Subcutaneous abdominal adipose tissue (tissue), 5 donors: Measurements from ENCODE around the gene HEXIM2.

Experiments
- H3K27ac ChIP-seq: one replicate; pipeline ENCODE4 v1.7.0; 2013; ENCODE audit warnings: low read depth, mild to moderate bottlenecking, inconsistent platforms, low read length, moderate library complexity
- H3K27me3 ChIP-seq, 5 donors: one replicate each; pipeline ENCODE4 v1.7.0; 2013; ENCODE audit warnings: low read length in 5 of 5, inconsistent platforms in 1 of 5; ENCODE audit not compliant: control insufficient read depth in 5 of 5, insufficient read depth in 4 of 5
- H3K36me3 ChIP-seq, 5 donors: one replicate each; pipeline ENCODE4 v1.7.0; 2013; ENCODE audit warnings: low read length in 5 of 5; ENCODE audit not compliant: control insufficient read depth in 5 of 5, insufficient read depth in 5 of 5
- H3K4me1 ChIP-seq, 5 donors: one replicate each; pipeline ENCODE4 v1.7.0; 2013; ENCODE audit warnings: low read length in 5 of 5, mild to moderate bottlenecking in 3 of 5, moderate library complexity in 1 of 5; ENCODE audit not compliant: control insufficient read depth in 5 of 5, insufficient read depth in 5 of 5
- H3K4me3 ChIP-seq, 5 donors: one replicate each; pipeline ENCODE4 v1.7.0; 2013; ENCODE audit warnings: low read length in 5 of 5, low read depth in 1 of 5
- H3K9ac ChIP-seq, 5 donors: one replicate each; pipeline ENCODE4 v1.7.0; 2013; ENCODE audit warnings: low read length in 5 of 5, mild to moderate bottlenecking in 4 of 5, moderate library complexity in 3 of 5
- H3K9me3 ChIP-seq, 5 donors: one replicate each; pipeline ENCODE4 v1.7.0; 2013; ENCODE audit warnings: low read length in 5 of 5; ENCODE audit not compliant: control insufficient read depth in 5 of 5
- donor health status: healthy.
- donor health status: healthy.
- donor health status: healthy.
- donor health status: healthy.
- donor health status: healthy.

The HEXIM2 gene

GRCh38 chr17:45127207-45127547 is 34.5 kb upstream of the HEXIM2 start:
- peak overlapping the region; percentile 77 for H3K27ac ChIP-seq
- no peaks in the 10 kb centered on the region for H3K27me3 ChIP-seq
- no peaks in the 10 kb centered on the region for H3K9me3 ChIP-seq
- H3K4me3 ChIP-seq: peak overlapping the region in 1 of 5 donors; percentile 37
- H3K9ac ChIP-seq: peak overlapping the region in 2 of 5 donors; percentile 17 to 20
- H3K36me3 ChIP-seq: no peaks in the 10 kb centered on the region
- peaks cover 12 to 79% (median 66%) of the 10 kb centered on the region in 5 donors for H3K4me1 ChIP-seq

GRCh38 chr17:45127548-45128300 is 34.0 kb upstream of the HEXIM2 start:
- Histone ChIP-seq H3K4me1 (peaks cover 10 to 76% (median 69%) of the 10 kb centered on the region in 5 donors), H3K27ac (peak overlapping the region; percentile 77), H3K9ac (peak overlapping the region in 4 of 5 donors; percentile 17 to 57 (median 32)), H3K36me3 (no peaks in the 10 kb centered on the region), H3K4me3 (peak overlapping the region in 3 of 5 donors; percentile 6 to 37 (median 11)), H3K27me3 (no peaks in the 10 kb centered on the region), H3K9me3 (no peaks in the 10 kb centered on the region)

GRCh38 chr17:45128331-45128730 is 33.3 kb upstream of the HEXIM2 start:
- H3K9ac ChIP-seq: peak overlapping the region in 4 of 5 donors; percentile 2 to 57 (median 31)
- H3K27ac ChIP-seq: peak overlapping the region; percentile 77
- H3K4me1 ChIP-seq: peaks cover 10 to 75% (median 72%) of the 10 kb centered on the region in 5 donors
- H3K9me3 ChIP-seq: no peaks in the 10 kb centered on the region
- H3K27me3 ChIP-seq: no peaks in the 10 kb centered on the region
- H3K36me3 ChIP-seq: no peaks in the 10 kb centered on the region
- peak overlapping the region in 1 of 5 donors; percentile 6 for H3K4me3 ChIP-seq

- peak overlapping the region in 2 of 5 donors; percentile 23 to 57 for H3K9ac ChIP-seq
- H3K27me3 ChIP-seq: no peaks in the 10 kb centered on the region
- no peaks in the 10 kb centered on the region for H3K36me3 ChIP-seq
- H3K4me3 ChIP-seq: peak overlapping the region in 1 of 5 donors; percentile 6
- H3K4me1 ChIP-seq: peaks cover 10 to 69% (median 67%) of the 10 kb centered on the region in 5 donors
- H3K9me3 ChIP-seq: no peaks in the 10 kb centered on the region
- H3K27ac ChIP-seq: peak overlapping the region; percentile 77
Measured at GRCh38 chr17:45128989-45129388, 32.7 kb upstream of the HEXIM2 start.

GRCh38 chr17:45129426-45129939 is 32.2 kb upstream of the HEXIM2 start:
- H3K9me3 ChIP-seq: no peaks in the 10 kb centered on the region
- no peaks in the 10 kb centered on the region for H3K27me3 ChIP-seq
- H3K9ac ChIP-seq: no peak overlapping the region
- peak overlapping the region in 1 of 5 donors; percentile 6 for H3K4me3 ChIP-seq
- peak overlapping the region; percentile 77 for H3K27ac ChIP-seq
- H3K36me3 ChIP-seq: no peaks in the 10 kb centered on the region
- H3K4me1 ChIP-seq: peaks cover 10 to 64% (median 62%) of the 10 kb centered on the region in 5 donors

GRCh38 chr17:45129940-45130680 is 31.6 kb upstream of the HEXIM2 start:
- H3K27ac ChIP-seq: peak overlapping the region; percentile 77
- H3K4me3 ChIP-seq: no peak overlapping the region
- no peaks in the 10 kb centered on the region for H3K9me3 ChIP-seq
- H3K36me3 ChIP-seq: no peaks in the 10 kb centered on the region
- H3K4me1 ChIP-seq: peaks cover 10 to 60% (median 58%) of the 10 kb centered on the region in 5 donors
- H3K9ac ChIP-seq: peak overlapping the region in 2 of 5 donors; percentile 7 to 53
- H3K27me3 ChIP-seq: no peaks in the 10 kb centered on the region

- Histone ChIP-seq H3K36me3 (no peaks in the 10 kb centered on the region), H3K4me3 (peak overlapping the region; percentile 35 to 90 (median 78)), H3K4me1 (peaks cover 13 to 65% (median 63%) of the 10 kb centered on the region in 5 donors), H3K27me3 (no peaks in the 10 kb centered on the region), H3K9me3 (no peaks in the 10 kb centered on the region), H3K27ac (peak overlapping the region; percentile 77), H3K9ac (peak overlapping the region in 3 of 5 donors; percentile 73 to 83 (median 78))
Measured at GRCh38 chr17:45130681-45131615, 30.7 kb upstream of the HEXIM2 start.

GRCh38 chr17:45131616-45132319 is 29.9 kb upstream of the HEXIM2 start:
- Histone ChIP-seq H3K4me1 (peaks cover 15 to 74% (median 72%) of the 10 kb centered on the region in 5 donors), H3K4me3 (peak overlapping the region; percentile 35 to 90 (median 78)), H3K9ac (peak overlapping the region in 4 of 5 donors; percentile 73 to 83 (median 80)), H3K36me3 (no peaks in the 10 kb centered on the region), H3K9me3 (no peaks in the 10 kb centered on the region), H3K27ac (peak overlapping the region; percentile 62), H3K27me3 (no peaks in the 10 kb centered on the region)

- Histone ChIP-seq H3K27ac (peak within 1 kb of the TSS; percentile 89), H3K9me3 (no peaks in the 10 kb centered on the region), H3K4me1 (peaks cover 15 to 75% (median 73%) of the 10 kb centered on the region in 5 donors), H3K27me3 (no peaks in the 10 kb centered on the region), H3K4me3 (peak within 1 kb of the TSS; percentile 35 to 90 (median 81)), H3K9ac (peak within 1 kb of the TSS in 4 of 5 donors; percentile 73 to 86 (median 84)), H3K36me3 (no peaks in the 10 kb centered on the region)
Measured at GRCh38 chr17:45132320-45132571, 29.4 kb upstream of the HEXIM2 start, which contains the start of gene PLCD3. PLCD3 (minus strand) TSS chr17:45132515; CDS start chr17:45132410, 105 bp downstream.
